K562 (cell line): ENCODE results near the gene PPIF. TPM values are rescaled to one million over a fixed set of nuclear protein-coding genes. Genes with fewer than 3 reads are reported as not detected.

Source experiments
- ATAC-seq: fragments of 200-7000 bp; cut with Tn5 transposase; 3 replicates; pipeline ENCODE4 v1.9.1; 2020; ENCODE audit warnings: moderate library complexity
- BruUV-seq: library from RNA; stranded (reverse); fragments of 400-500 nt; replicated peaks from 2 replicates; lab custom pipeline; 2021; lab: Mats Ljungman, UMichigan
- CTCF ChIA-PET: fragments of 300-600 bp; formaldehyde crosslinking; extraction: SDS; loops from one replicate; lab custom pipeline; 2021; ENCODE audit warnings: low intra/inter-chr PET ratio; lab: Yijun Ruan, JAX
- POLR2A ChIA-PET: fragments of 300-600, 350-650 bp; sonication (Branson Sonifier 250); formaldehyde crosslinking; extraction: SDS; loops from one replicate; lab custom pipeline; 2021; ENCODE audit warnings: antibody characterized with exemption, inconsistent platforms; lab: Yijun Ruan, JAX
- DNase-seq, 4 experiments: peaks; one replicate each; pipeline versions ENCODE4 v3.0.0 to v3.0.0-alpha.2; 2011 to 2018; ENCODE audit warnings: low spot score in 3 of 4, mixed read lengths in 3 of 4; ENCODE audit errors: extremely low read depth in 1 of 4
- FAIRE-seq: peaks from 2 replicates; lab custom pipeline; 2011; peaks lifted over from hg19 to GRCh38; lab: Jason Lieb, UNC
- H2AFZ ChIP-seq: 2 replicates; pipeline ENCODE4 v1.6.0; 2011; ENCODE audit warnings: low read depth, low read length, control low read depth, inconsistent platforms
- H3K27ac ChIP-seq: fragments of 200-600 bp; 3 replicates; pipeline ENCODE4 v1.8.0; 2011; ENCODE audit warnings: low read depth, mild to moderate bottlenecking, control low read depth, inconsistent platforms, low read length, moderate library complexity, mixed read lengths; ENCODE audit errors: extremely low read depth
- H3K27me3 ChIP-seq, 2 experiments: fragments of 300-600 bp in 1 of 2; 2 replicates in 1 of 2; 3 replicates in 1 of 2; pipeline versions ENCODE4 v1.6.0 to v1.8.0; 2011; ENCODE audit warnings: inconsistent platforms in 2 of 2, low read length in 2 of 2, mild to moderate bottlenecking in 1 of 2, mixed read lengths in 1 of 2, moderate library complexity in 1 of 2; ENCODE audit not compliant: control insufficient read depth in 2 of 2, insufficient read depth in 2 of 2
- H3K36me3 ChIP-seq: fragments of 300-600 bp; 3 replicates; pipeline ENCODE4 v1.8.0; 2011; ENCODE audit warnings: mild to moderate bottlenecking, low read length, inconsistent platforms; ENCODE audit not compliant: control insufficient read depth, insufficient read depth
- H3K4me1 ChIP-seq, 2 experiments: fragments of 200-600 bp in 1 of 2; replicated peaks in 1 of 2; 2 replicates in 1 of 2; 3 replicates in 1 of 2; pipeline versions ENCODE4 v1.5.1 to v1.8.0; 2011; ENCODE audit warnings: inconsistent platforms in 2 of 2, low read length in 2 of 2, mild to moderate bottlenecking in 1 of 2, mixed read lengths in 1 of 2, moderate library complexity in 1 of 2; ENCODE audit not compliant: control insufficient read depth in 2 of 2, insufficient read depth in 2 of 2
- H3K4me2 ChIP-seq: 2 replicates; pipeline ENCODE4 v1.6.1; 2011; ENCODE audit warnings: low read length, control low read depth, inconsistent platforms, mixed read lengths; ENCODE audit not compliant: insufficient read depth
- H3K4me3 ChIP-seq: fragments of 200-600 bp; sonication (generic), shearing (Covaris generic); 2 replicates; pipeline ENCODE4 v1.5.1; 2016; ENCODE audit warnings: control low read depth, inconsistent platforms
- H3K79me2 ChIP-seq: fragments of 200-600 bp; 3 replicates; pipeline ENCODE4 v1.8.0; 2011; ENCODE audit warnings: low read length, inconsistent platforms; ENCODE audit not compliant: control insufficient read depth, insufficient read depth
- H3K9ac ChIP-seq, 2 experiments: 2 replicates each; pipeline versions ENCODE4 v1.6.0 to v1.6.1; 2011; ENCODE audit warnings: low read depth in 2 of 2, low read length in 2 of 2, control low read depth in 1 of 2, inconsistent platforms in 1 of 2, mild to moderate bottlenecking in 1 of 2, mixed read lengths in 1 of 2; ENCODE audit not compliant: insufficient read depth in 1 of 2
- H3K9me1 ChIP-seq: one replicate; pipeline ENCODE4 v1.6.0; 2011; ENCODE audit warnings: inconsistent platforms, mild to moderate bottlenecking, low read length, moderate library complexity; ENCODE audit not compliant: control insufficient read depth, insufficient read depth
- H3K9me3 ChIP-seq: replicated peaks from 2 replicates; pipeline ENCODE4 v1.5.1; 2011; ENCODE audit warnings: low read depth, low read length, inconsistent platforms; ENCODE audit not compliant: control insufficient read depth, insufficient read depth
- H4K20me1 ChIP-seq: replicated peaks from 2 replicates; pipeline ENCODE4 v1.6.1; 2011; ENCODE audit warnings: low read length, inconsistent platforms, mixed read lengths; ENCODE audit not compliant: control insufficient read depth, insufficient read depth
- NR2C2 ChIP-seq, 2 experiments: fragments of 200-800 bp in 1 of 2; sonication (Bioruptor generic) in 1 of 2; sonication (generic) in 1 of 2; formaldehyde crosslinking in 1 of 2; IDR thresholded peaks; 2 replicates each; pipeline versions ENCODE4 v1.6.1 to v1.8.0; 2016 to 2022; ENCODE audit warnings: mild to moderate bottlenecking in 1 of 2, missing compliant biosample characterization in 1 of 2, missing genetic modification characterization in 1 of 2, missing genetic modification reagents in 1 of 2
- TOE1 ChIP-seq, 2 experiments: fragments of 450-650 bp in 1 of 2; sonication (generic) in 1 of 2; formaldehyde crosslinking in 1 of 2; IDR thresholded peaks; 2 replicates each; pipeline versions ENCODE4 v1.7.1 to v1.8.0; 2016 to 2022; ENCODE audit warnings: borderline replicate concordance in 2 of 2, mild to moderate bottlenecking in 2 of 2, antibody characterized with exemption in 1 of 2, inconsistent platforms in 1 of 2, low read depth in 1 of 2, missing genetic modification reagents in 1 of 2, moderate library complexity in 1 of 2
- U2AF2 ChIP-seq: fragments of 200-400 bp; formaldehyde crosslinking; optimal IDR thresholded peaks from 2 replicates; pipeline ENCODE3; 2017; ENCODE audit warnings: low read depth, mild to moderate bottlenecking, low read length
- ZZZ3 ChIP-seq: fragments of 450-650 bp; IDR thresholded peaks from 2 replicates; pipeline ENCODE4 v1.6.1; 2016; ENCODE audit warnings: antibody characterized with exemption, mild to moderate bottlenecking, moderate library complexity
- WGBS: fragments of 100-300 bp; shearing (Covaris generic); methylation state at CpG from one replicate; pipeline ENCODE4 v1.1.6; 2016; ENCODE audit warnings: low coverage, mixed read lengths; ENCODE audit not compliant: insufficient coverage; ENCODE audit errors: missing lambda C conversion rate; 5-methylcytosine and 5-hydroxymethylcytosine counted together
- in situ Hi-C: fragments of 300-500 bp; cut with MboI; formaldehyde crosslinking; loops from 4 replicates; pipeline ENCODE4 v1.15.0; 2018; ENCODE audit warnings: inconsistent platforms, mixed read lengths
- intact Hi-C: fragments of 100-400 bp; cut with micrococcal nuclease; formaldehyde crosslinking; loops from 2 replicates; pipeline ENCODE4 v1.14.2; 2022
- polyA plus RNA-seq, 8 experiments: library from polyadenylated mRNA; depleted of rRNA in 4 of 8; stranded (reverse) in 5 of 8; unstranded in 3 of 8; fragments of >200 nt; fragmentation: Nextera tagmentation in 2 of 8; fragmentation: Illumina TruSeq in 1 of 8; extraction: Ambion mirVana in 2 of 8; extraction: Trizol in 1 of 8; gene quantifications; 2 replicates each; pipeline versions ENCODE4 v1.2.1 to v1.2.3, GENCODE V29; 2011 to 2014; ENCODE audit warnings: inconsistent platforms in 1 of 8, missing spikeins in 1 of 8
- total RNA-seq, 7 experiments: library from RNA; depleted of rRNA in 6 of 7; stranded (reverse); fragments of >200 nt in 6 of 7; fragmentation: Illumina TruSeq in 2 of 7; extraction: Trizol in 2 of 7; gene quantifications; 2 replicates each; pipeline versions ENCODE4 v1.2.1 to v1.2.3, GENCODE V29; 2011 to 2021; ENCODE audit warnings: low replicate concordance in 1 of 7

PPIF gene
- total and polyA plus RNA-seq, 9 of the 15 experiments (the other 6 are each of a cell fraction or from before 2014, with no cell fraction given): 40.9 to 287 (median 117) TPM

DNA sequence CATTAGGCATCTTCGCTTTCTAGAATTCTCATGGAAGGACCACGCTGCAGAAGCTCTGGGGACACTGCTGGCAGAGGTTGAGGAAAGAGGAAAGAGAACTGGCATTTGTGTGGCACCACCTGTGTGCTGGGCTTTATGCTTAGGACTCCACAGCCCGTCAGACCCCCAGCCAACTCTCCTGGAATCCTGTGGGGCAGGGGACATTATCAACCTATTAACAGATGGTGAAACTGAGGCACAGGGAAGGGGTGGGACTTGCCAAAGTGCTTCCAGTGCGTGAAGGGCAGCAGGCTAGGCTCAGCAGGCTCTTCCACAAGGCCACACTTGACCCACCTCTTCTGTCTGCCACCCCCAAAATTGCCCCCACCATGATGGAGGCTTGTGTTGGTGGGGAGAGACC lies 51.4 kb downstream of the PPIF start:
- TF ChIP-seq NR2C2 (CRISPR knock-in tag; IDR thresholded peaks at IDR 0.05): no peak
- TF ChIP-seq NR2C2 (tag; IDR thresholded peaks at IDR 0.05): no peak
- no peak for TF ChIP-seq U2AF2
- TF ChIP-seq TOE1 (IDR thresholded peaks at IDR 0.05; ENCODE audit: borderline replicate concordance): no peak
- no peak for TF ChIP-seq TOE1 (CRISPR knock-in tag; IDR thresholded peaks at IDR 0.05; ENCODE audit: borderline replicate concordance, low read depth)
- TF ChIP-seq ZZZ3: no peak
- WGBS: 70% methylated on average over 4 of the region's 4 CpGs
- H2AFZ ChIP-seq: peak overlapping the region; percentile 96; the same call in 1 of the 2 replicates
- H3K27me3 ChIP-seq: no peaks in the 10 kb centered on the region
- no peaks in the 10 kb centered on the region for H3K79me2 ChIP-seq
- intact Hi-C loops: no loop called here
- no peak overlapping the region for H3K4me3 ChIP-seq
- peaks cover 27 to 46% of the 10 kb centered on the region in 2 experiments for H3K4me1 ChIP-seq
- in situ Hi-C loops: no loop called here
- H3K27ac ChIP-seq: no peak overlapping the region
- BruUV-seq: no TSS peak
- no peak for FAIRE-seq
- H3K9me3 ChIP-seq: no peaks in the 10 kb centered on the region
- H3K36me3 ChIP-seq: no peaks in the 10 kb centered on the region
- ChIA-PET CTCF (no interaction called here), POLR2A (interaction anchor here (1.2 to 2.8 kb wide), 3 partner anchors 7 to 36 kb away, joined by 5 to 11 read pairs (median 6); no protein-coding TSS in a partner anchor)
- H3K9ac ChIP-seq: peak overlapping the region in 1 of 2 experiments; percentile 20; a peak in 1 of 4 replicates
- ATAC-seq: no peak
- H3K4me2 ChIP-seq: no peak overlapping the region
- no peaks in the 10 kb centered on the region for H3K9me1 ChIP-seq
- H4K20me1 ChIP-seq: no peaks in the 10 kb centered on the region
- DNase-seq: no peak
